Transverse colon (tissue), 4 donors: ENCODE data around the gene EIF5A.

ENCODE experiments used
- EP300 ChIP-seq: sonication (generic); formaldehyde crosslinking; IDR thresholded peaks from one replicate; pipeline ENCODE4 v1.6.1; 2017; ENCODE audit warnings: antibody characterized with exemption, low read depth
- POLR2A ChIP-seq: fragments of 450-650 bp; IDR thresholded peaks from one replicate; pipeline ENCODE4 v1.6.1; 2016; ENCODE audit warnings: antibody characterized with exemption, mild to moderate bottlenecking, moderate library complexity
- POLR2AphosphoS5 ChIP-seq, 3 donors: sonication (generic); formaldehyde crosslinking; IDR thresholded peaks; one replicate each; pipeline ENCODE4 v1.6.1; 2016; ENCODE audit warnings: antibody characterized with exemption in 3 of 3
- TF ChIP-seq, protein P1 (sequence below), 5 experiments: fragments of 200-600 bp in 3 of 5; fragments of 450-650 bp in 2 of 5; sonication (generic) in 3 of 5; IDR thresholded peaks; 1 replicate in 2 of 5; 2 replicates in 3 of 5; pipeline ENCODE4 v1.5.1; 2016 to 2017; ENCODE audit warnings: antibody characterized with exemption in 5 of 5, inconsistent platforms in 3 of 5, mild to moderate bottlenecking in 2 of 5, moderate library complexity in 1 of 5

GRCh38 chr17:7313890-7314718 is 6.7 kb downstream of the EIF5A start:
- TF ChIP-seq POLR2AphosphoS5 (IDR thresholded peaks at IDR 0.05) (no peak), POLR2A (no peak), EP300 (no peak)
- TF ChIP-seq, protein P1, sequence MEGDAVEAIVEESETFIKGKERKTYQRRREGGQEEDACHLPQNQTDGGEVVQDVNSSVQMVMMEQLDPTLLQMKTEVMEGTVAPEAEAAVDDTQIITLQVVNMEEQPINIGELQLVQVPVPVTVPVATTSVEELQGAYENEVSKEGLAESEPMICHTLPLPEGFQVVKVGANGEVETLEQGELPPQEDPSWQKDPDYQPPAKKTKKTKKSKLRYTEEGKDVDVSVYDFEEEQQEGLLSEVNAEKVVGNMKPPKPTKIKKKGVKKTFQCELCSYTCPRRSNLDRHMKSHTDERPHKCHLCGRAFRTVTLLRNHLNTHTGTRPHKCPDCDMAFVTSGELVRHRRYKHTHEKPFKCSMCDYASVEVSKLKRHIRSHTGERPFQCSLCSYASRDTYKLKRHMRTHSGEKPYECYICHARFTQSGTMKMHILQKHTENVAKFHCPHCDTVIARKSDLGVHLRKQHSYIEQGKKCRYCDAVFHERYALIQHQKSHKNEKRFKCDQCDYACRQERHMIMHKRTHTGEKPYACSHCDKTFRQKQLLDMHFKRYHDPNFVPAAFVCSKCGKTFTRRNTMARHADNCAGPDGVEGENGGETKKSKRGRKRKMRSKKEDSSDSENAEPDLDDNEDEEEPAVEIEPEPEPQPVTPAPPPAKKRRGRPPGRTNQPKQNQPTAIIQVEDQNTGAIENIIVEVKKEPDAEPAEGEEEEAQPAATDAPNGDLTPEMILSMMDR (IDR thresholded peaks at IDR 0.05): no peak
